ENCODE data around the gene PRELID3B. TPM values are rescaled to one million over a fixed set of nuclear protein-coding genes. Genes with fewer than 3 reads are reported as not detected.

The PRELID3B gene
- total RNA-seq, 6 experiments from 2014 or later: 16.3 to 37.5 (median 23.3) TPM

- H3K27ac ChIP-seq: peak overlapping the region; percentile 78 to 81 (median 80)
- H3K9me3 ChIP-seq: no peaks in the 10 kb centered on the region
- ATAC-seq (no peak), DNase-seq (no peak)
- 16% methylated on average over 8 of the region's 13 CpGs for WGBS (ENCODE audit: insufficient coverage, low coverage, low lambda C conversion rate, missing lambda C conversion rate)
- TF ChIP-seq CTCF (IDR thresholded peaks at IDR 0.05) (no peak), POLR2A (IDR thresholded peaks at IDR 0.05) (no peak)
- H3K36me3 ChIP-seq: peaks cover 8 to 56% (median 27%) of the 10 kb centered on the region in 4 donors
- intact Hi-C loops (cut with DNase I): no loop called here
- H3K4me1 ChIP-seq: peaks cover 0 to 33% (median 14%) of the 10 kb centered on the region in 4 donors
- H3K27me3 ChIP-seq: no peaks in the 10 kb centered on the region
- peak overlapping the region; percentile 57 to 95 (median 93) for H3K4me3 ChIP-seq
Measured at GRCh38 chr20:59031564-59032022, 11.0 kb downstream of the PRELID3B start.

GRCh38 chr20:59030911-59031563 is 11.5 kb downstream of the PRELID3B start:
- ATAC-seq: no peak
- Histone ChIP-seq H3K27ac (peak overlapping the region in 1 of 3 donors; percentile 80), H3K36me3 (peaks cover 5 to 55% (median 23%) of the 10 kb centered on the region in 4 donors), H3K4me3 (peak overlapping the region; percentile 57 to 95 (median 93)), H3K9me3 (no peaks in the 10 kb centered on the region), H3K27me3 (no peaks in the 10 kb centered on the region), H3K4me1 (peaks cover 0 to 33% (median 14%) of the 10 kb centered on the region in 4 donors)
- intact Hi-C loops (cut with DNase I): no loop called here
- WGBS (ENCODE audit: insufficient coverage, low coverage, low lambda C conversion rate, missing lambda C conversion rate): 55% methylated on average over 7 of the region's 7 CpGs
- DNase-seq: no peak
- TF ChIP-seq CTCF (IDR thresholded peaks at IDR 0.05) (no peak), POLR2A (IDR thresholded peaks at IDR 0.05) (no peak)

- no peak for TF ChIP-seq POLR2A (IDR thresholded peaks at IDR 0.05)
- Histone ChIP-seq H3K27ac (no peak overlapping the region), H3K9me3 (no peaks in the 10 kb centered on the region), H3K4me1 (peaks cover 0 to 39% (median 14%) of the 10 kb centered on the region in 4 donors), H3K36me3 (peaks cover 4 to 56% (median 15%) of the 10 kb centered on the region in 4 donors), H3K27me3 (no peaks in the 10 kb centered on the region), H3K4me3 (no peak overlapping the region)
- intact Hi-C loops (cut with DNase I): no loop called here
- ATAC-seq (no peak), DNase-seq (no peak)
- 57% methylated on average over 1 of the region's 2 CpGs for WGBS (ENCODE audit: insufficient coverage, low coverage, low lambda C conversion rate, missing lambda C conversion rate)
Measured at GRCh38 chr20:59028812-59029211, 13.8 kb downstream of the PRELID3B start.

GRCh38 chr20:59027741-59028320 is 14.8 kb downstream of the PRELID3B start:
- WGBS (ENCODE audit: insufficient coverage, low coverage, low lambda C conversion rate, missing lambda C conversion rate): 91% methylated on average over 8 of the region's 8 CpGs
- no peaks in the 10 kb centered on the region for H3K27me3 ChIP-seq

More at GRCh38 chr20:59027741-59028320, 14.8 kb downstream of the PRELID3B start:
- Histone ChIP-seq H3K36me3 (peaks cover 4 to 56% (median 15%) of the 10 kb centered on the region in 4 donors), H3K4me1 (peaks cover 0 to 41% (median 14%) of the 10 kb centered on the region in 4 donors), H3K4me3 (no peak overlapping the region), H3K27ac (no peak overlapping the region), H3K9me3 (no peaks in the 10 kb centered on the region)
- ATAC-seq (no peak), DNase-seq (no peak)
- intact Hi-C loops (cut with DNase I): no loop called here
- TF ChIP-seq CTCF (IDR thresholded peaks at IDR 0.05) (no peak), POLR2A (IDR thresholded peaks at IDR 0.05) (no peak)

Data from right lobe of liver (tissue), 6 donors.